Lower leg skin (tissue), 3 donors: Measurements from ENCODE around the gene TMEM87A.

ENCODE experiments used
- POLR2A ChIP-seq, 2 donors: fragments of 450-650 bp; IDR thresholded peaks; one replicate each; pipeline ENCODE4 v1.6.1; 2016 to 2017; ENCODE audit warnings: antibody characterized with exemption in 2 of 2, mild to moderate bottlenecking in 1 of 2, moderate library complexity in 1 of 2
- TF ChIP-seq, protein P1 (sequence below), 3 donors: fragments of 450-650 bp; IDR thresholded peaks; one replicate each; pipeline ENCODE4 v1.5.1; 2016; ENCODE audit warnings: antibody characterized with exemption in 3 of 3, mild to moderate bottlenecking in 3 of 3, moderate library complexity in 2 of 3

DNA sequence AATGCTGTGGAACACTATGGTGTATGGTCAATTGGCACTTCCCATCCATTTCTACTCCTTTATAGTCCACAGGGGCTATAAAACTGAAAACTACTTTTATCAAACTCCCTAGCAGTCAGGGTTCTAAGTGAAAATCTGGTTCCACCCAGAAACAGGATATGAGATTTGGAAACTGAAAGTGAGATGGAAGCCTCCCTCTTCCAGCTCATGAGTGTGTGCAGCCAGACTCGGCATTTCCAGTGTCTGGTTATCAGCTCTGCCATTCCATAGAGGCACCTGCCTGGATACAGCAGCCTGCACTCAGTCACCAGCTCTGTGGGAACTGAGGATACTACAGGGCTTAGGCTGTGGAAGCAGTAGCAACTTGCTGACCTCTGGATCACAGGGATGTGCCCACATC is 102.1 kb downstream of the TMEM87A start:
- no peak for TF ChIP-seq POLR2A (IDR thresholded peaks at IDR 0.05)
- TF ChIP-seq, protein P1, sequence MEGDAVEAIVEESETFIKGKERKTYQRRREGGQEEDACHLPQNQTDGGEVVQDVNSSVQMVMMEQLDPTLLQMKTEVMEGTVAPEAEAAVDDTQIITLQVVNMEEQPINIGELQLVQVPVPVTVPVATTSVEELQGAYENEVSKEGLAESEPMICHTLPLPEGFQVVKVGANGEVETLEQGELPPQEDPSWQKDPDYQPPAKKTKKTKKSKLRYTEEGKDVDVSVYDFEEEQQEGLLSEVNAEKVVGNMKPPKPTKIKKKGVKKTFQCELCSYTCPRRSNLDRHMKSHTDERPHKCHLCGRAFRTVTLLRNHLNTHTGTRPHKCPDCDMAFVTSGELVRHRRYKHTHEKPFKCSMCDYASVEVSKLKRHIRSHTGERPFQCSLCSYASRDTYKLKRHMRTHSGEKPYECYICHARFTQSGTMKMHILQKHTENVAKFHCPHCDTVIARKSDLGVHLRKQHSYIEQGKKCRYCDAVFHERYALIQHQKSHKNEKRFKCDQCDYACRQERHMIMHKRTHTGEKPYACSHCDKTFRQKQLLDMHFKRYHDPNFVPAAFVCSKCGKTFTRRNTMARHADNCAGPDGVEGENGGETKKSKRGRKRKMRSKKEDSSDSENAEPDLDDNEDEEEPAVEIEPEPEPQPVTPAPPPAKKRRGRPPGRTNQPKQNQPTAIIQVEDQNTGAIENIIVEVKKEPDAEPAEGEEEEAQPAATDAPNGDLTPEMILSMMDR (IDR thresholded peaks at IDR 0.05), result no peak
